Esophagus (tissue), 2 donors: ENCODE results near the gene TMEM178B. TPM values are rescaled to one million over a fixed set of nuclear protein-coding genes. Genes with fewer than 3 reads are reported as not detected.
"Not testable (repeated sequence)": the region's sequence is repeated elsewhere in the genome, so short reads cannot be mapped to it uniquely, and the experiment has no call there.

Source experiments
- H3K27ac ChIP-seq, 2 donors: one replicate each; pipeline ENCODE4 v1.5.1; 2013; ENCODE audit warnings: low read depth in 2 of 2, mild to moderate bottlenecking in 2 of 2, inconsistent platforms in 1 of 2, low read length in 1 of 2, moderate library complexity in 1 of 2
- H3K27me3 ChIP-seq, 2 donors: one replicate each; pipeline ENCODE4 v1.6.1; 2013; ENCODE audit warnings: low read length in 2 of 2, control low read depth in 1 of 2, mild to moderate bottlenecking in 1 of 2; ENCODE audit not compliant: insufficient read depth in 2 of 2, control insufficient read depth in 1 of 2
- H3K36me3 ChIP-seq, 2 donors: one replicate each; pipeline ENCODE4 v1.6.1; 2013; ENCODE audit warnings: low read length in 1 of 2; ENCODE audit not compliant: control insufficient read depth in 2 of 2, insufficient read depth in 2 of 2
- H3K4me1 ChIP-seq, 2 donors: one replicate each; pipeline ENCODE4 v1.6.1; 2013; ENCODE audit warnings: low read length in 1 of 2; ENCODE audit not compliant: control insufficient read depth in 2 of 2, insufficient read depth in 2 of 2
- H3K4me3 ChIP-seq, 2 donors: one replicate each; pipeline ENCODE4 v1.5.1; 2013; ENCODE audit warnings: low read length in 2 of 2, mild to moderate bottlenecking in 2 of 2, low read depth in 1 of 2, moderate library complexity in 1 of 2
- H3K9me3 ChIP-seq, 2 donors: one replicate each; pipeline ENCODE4 v1.6.1; 2013; ENCODE audit warnings: mild to moderate bottlenecking in 2 of 2, low read depth in 1 of 2, low read length in 1 of 2, moderate library complexity in 1 of 2; ENCODE audit not compliant: control insufficient read depth in 2 of 2, insufficient read depth in 1 of 2
- WGBS, 2 donors: extraction: QIAGEN DNeasy Blood & Tissue Kit; methylation state at CpG; one replicate each; pipeline ENCODE4 v1.1.7; 2013; 5-methylcytosine and 5-hydroxymethylcytosine counted together
- polyA plus RNA-seq, 2 donors: library from polyadenylated mRNA; stranded (reverse); fragments of 200-250 nt; gene quantifications; one replicate each; pipeline ENCODE4 v1.2.3, GENCODE V29; 2013
- donor health status: healthy with polysubstance abuse.
- donor health status: Bipolar disorder and iron deficiency.

The TMEM178B gene
- polyA plus RNA-seq, 2 donors = 0.21 to 0.26 TPM

GRCh38 chr7:141103847-141104429, 30.1 kb downstream of the TMEM178B start:
- 55 to 60% methylated on average over 4 of the region's 4 CpGs for WGBS, 2 donors
- Histone ChIP-seq H3K9me3 (no peaks in the 10 kb centered on the region), H3K4me3 (no peak overlapping the region), H3K36me3 (no peaks in the 10 kb centered on the region), H3K4me1 (no peaks in the 10 kb centered on the region), H3K27me3 (no peaks in the 10 kb centered on the region), H3K27ac (no peak overlapping the region)

DNA sequence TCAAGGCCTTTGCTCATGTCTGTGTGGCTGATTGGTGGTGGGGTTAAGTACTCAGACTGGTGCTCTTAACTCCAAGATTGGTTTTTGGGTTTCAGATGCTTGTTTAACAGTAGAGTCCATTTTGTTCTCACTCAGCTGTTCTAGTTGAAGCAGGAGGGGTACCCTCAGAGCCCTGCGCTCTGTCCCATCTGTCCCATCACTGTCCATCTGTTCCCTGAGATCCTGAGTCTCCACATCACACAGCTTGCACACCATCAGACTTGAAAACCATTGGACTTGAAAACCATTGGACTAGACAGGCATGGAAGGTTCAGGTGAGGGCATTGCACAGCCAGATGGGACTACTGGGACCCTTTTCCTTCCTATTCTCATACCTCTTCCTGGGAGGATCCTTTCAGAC, 39.3 kb downstream of the TMEM178B start:
- Histone ChIP-seq H3K4me3 (no peak overlapping the region), H3K9me3 (no peaks in the 10 kb centered on the region), H3K4me1 (no peaks in the 10 kb centered on the region), H3K36me3 (no peaks in the 10 kb centered on the region), H3K27me3 (no peaks in the 10 kb centered on the region), H3K27ac (no peak overlapping the region)
- whole genome bisulfite sequencing, 2 donors = 95 to 98% methylated on average over 1 of the region's 1 CpG

GRCh38 chr7:141114029-141114664, 40.3 kb downstream of the TMEM178B start:
- 81 to 92% methylated on average over 2 of the region's 2 CpGs for WGBS, 2 donors
- Histone ChIP-seq H3K27ac (no peak overlapping the region), H3K4me1 (no peaks in the 10 kb centered on the region), H3K4me3 (no peak overlapping the region), H3K27me3 (no peaks in the 10 kb centered on the region), H3K9me3 (no peaks in the 10 kb centered on the region), H3K36me3 (no peaks in the 10 kb centered on the region)

GRCh38 chr7:141115965-141116364, 42.1 kb downstream of the TMEM178B start:
- H3K4me3 ChIP-seq = no peak overlapping the region
- H3K27me3 ChIP-seq = no peaks in the 10 kb centered on the region
- H3K27ac ChIP-seq = no peak overlapping the region
- no peaks in the 10 kb centered on the region for H3K9me3 ChIP-seq
- no peaks in the 10 kb centered on the region for H3K36me3 ChIP-seq
- no peaks in the 10 kb centered on the region for H3K4me1 ChIP-seq
- WGBS, 2 donors = 38 to 45% methylated on average over 3 of the region's 3 CpGs

GRCh38 chr7:141116661-141117060, 42.8 kb downstream of the TMEM178B start:
- not testable (repeated sequence) for H3K4me3 ChIP-seq, H3K27me3 ChIP-seq, H3K9me3 ChIP-seq, H3K4me1 ChIP-seq, H3K27ac ChIP-seq, H3K36me3 ChIP-seq
- 90% methylated on average over 2 of the region's 2 CpGs for WGBS, 2 donors

DNA sequence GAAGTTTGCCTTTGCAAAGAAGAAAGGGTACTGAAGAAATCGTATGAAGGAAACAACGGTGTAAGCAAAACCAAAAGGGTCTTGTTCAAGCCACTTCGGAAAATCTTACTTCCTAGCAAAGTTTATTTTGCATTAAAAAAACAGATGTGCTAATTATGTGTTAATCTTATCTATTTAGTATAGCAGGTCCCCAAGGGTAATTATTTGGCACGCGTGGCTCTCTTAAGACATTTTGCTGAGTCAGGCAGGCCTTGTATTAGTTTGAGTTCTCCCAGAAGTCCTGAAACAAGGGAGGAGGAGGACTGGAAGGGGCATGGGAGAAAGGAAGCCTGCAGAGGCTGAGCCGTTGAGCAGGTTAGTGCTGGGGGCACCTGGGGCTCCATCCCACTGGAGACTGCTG, 44.9 kb downstream of the TMEM178B start:
- Histone ChIP-seq H3K27me3 (no peaks in the 10 kb centered on the region), H3K36me3 (no peaks in the 10 kb centered on the region), H3K4me3 (no peak overlapping the region), H3K4me1 (no peaks in the 10 kb centered on the region), H3K27ac (no peak overlapping the region), H3K9me3 (no peaks in the 10 kb centered on the region)
- WGBS, 2 donors = 77 to 80% methylated on average over 6 of the region's 6 CpGs

DNA sequence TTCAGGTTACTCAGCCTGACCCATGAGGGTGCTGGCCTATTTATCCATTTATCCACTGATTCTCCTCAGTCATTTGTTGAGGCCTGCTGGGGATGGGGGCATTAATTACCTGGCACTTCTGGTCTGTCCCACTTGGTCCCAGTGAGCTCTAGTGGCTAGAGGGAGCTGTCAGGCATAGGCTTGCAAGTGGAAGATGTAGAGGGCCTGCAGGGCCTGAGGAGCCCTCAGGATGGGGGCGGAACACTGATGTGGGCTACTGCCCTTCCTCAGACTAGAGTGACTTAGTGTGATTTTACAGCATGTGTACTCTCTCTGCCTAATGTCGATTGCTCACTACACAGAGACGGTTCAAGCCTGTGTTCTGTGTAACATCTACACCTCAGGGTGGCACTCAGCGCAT, 45.3 kb downstream of the TMEM178B start:
- Histone ChIP-seq H3K27me3 (no peaks in the 10 kb centered on the region), H3K36me3 (no peaks in the 10 kb centered on the region), H3K27ac (no peak overlapping the region), H3K4me1 (no peaks in the 10 kb centered on the region), H3K4me3 (no peak overlapping the region), H3K9me3 (no peaks in the 10 kb centered on the region)
- WGBS, 2 donors = 90 to 93% methylated on average over 4 of the region's 4 CpGs

DNA sequence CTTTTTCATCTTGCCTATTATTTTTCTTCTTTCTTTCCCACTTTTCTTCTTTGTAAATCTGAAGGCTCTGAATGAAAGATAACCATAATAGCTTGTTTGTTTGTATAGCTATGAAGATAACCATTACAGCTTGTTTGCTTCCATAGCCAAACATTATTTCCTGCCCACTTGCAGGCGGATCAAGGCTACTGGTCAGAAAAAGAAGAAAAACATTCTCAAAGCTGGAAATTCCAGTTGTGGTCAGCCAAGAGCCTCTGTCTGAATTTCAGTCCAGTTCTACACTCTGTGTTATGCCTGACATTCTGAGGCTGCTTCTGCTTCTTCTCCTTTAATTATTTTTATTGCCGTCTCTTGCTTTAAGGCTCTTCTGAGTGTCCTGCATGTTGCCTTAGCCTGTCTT, 48.9 kb downstream of the TMEM178B start:
- 64 to 84% methylated on average over 2 of the region's 2 CpGs for WGBS, 2 donors
- no peak overlapping the region for H3K27ac ChIP-seq
- no peaks in the 10 kb centered on the region for H3K4me1 ChIP-seq
- H3K4me3 ChIP-seq = no peak overlapping the region
- no peaks in the 10 kb centered on the region for H3K36me3 ChIP-seq
- H3K27me3 ChIP-seq = no peaks in the 10 kb centered on the region
- no peaks in the 10 kb centered on the region for H3K9me3 ChIP-seq

GRCh38 chr7:141123522-141123921, 49.7 kb downstream of the TMEM178B start:
- 95 to 100% methylated on average over 1 of the region's 1 CpG for WGBS, 2 donors

GRCh38 chr7:141126107-141126506, 52.2 kb downstream of the TMEM178B start:
- no peaks in the 10 kb centered on the region for H3K36me3 ChIP-seq
- H3K27ac ChIP-seq = no peak overlapping the region
- H3K9me3 ChIP-seq = no peaks in the 10 kb centered on the region
- 71 to 73% methylated on average over 5 of the region's 5 CpGs for WGBS, 2 donors
- H3K4me3 ChIP-seq = no peak overlapping the region
- H3K4me1 ChIP-seq = no peaks in the 10 kb centered on the region
- no peaks in the 10 kb centered on the region for H3K27me3 ChIP-seq

More at GRCh38 chr7:141123522-141123921, 49.7 kb downstream of the TMEM178B start:
- Histone ChIP-seq H3K4me3 (no peak overlapping the region), H3K9me3 (no peaks in the 10 kb centered on the region), H3K27me3 (no peaks in the 10 kb centered on the region), H3K27ac (no peak overlapping the region), H3K36me3 (no peaks in the 10 kb centered on the region), H3K4me1 (no peaks in the 10 kb centered on the region)
